Fibroblast of skin of left biceps (primary cell): ENCODE data around the gene RNF2.
"Not testable (repeated sequence)": the region's sequence is repeated elsewhere in the genome, so short reads cannot be mapped to it uniquely, and the experiment has no call there.

Experiments used
- DNase-seq, 2 experiments: peaks; one replicate each; pipeline ENCODE4 v3.0.0-alpha.2; 2013; ENCODE audit warnings: low read depth in 2 of 2

The RNF2 gene

DNA sequence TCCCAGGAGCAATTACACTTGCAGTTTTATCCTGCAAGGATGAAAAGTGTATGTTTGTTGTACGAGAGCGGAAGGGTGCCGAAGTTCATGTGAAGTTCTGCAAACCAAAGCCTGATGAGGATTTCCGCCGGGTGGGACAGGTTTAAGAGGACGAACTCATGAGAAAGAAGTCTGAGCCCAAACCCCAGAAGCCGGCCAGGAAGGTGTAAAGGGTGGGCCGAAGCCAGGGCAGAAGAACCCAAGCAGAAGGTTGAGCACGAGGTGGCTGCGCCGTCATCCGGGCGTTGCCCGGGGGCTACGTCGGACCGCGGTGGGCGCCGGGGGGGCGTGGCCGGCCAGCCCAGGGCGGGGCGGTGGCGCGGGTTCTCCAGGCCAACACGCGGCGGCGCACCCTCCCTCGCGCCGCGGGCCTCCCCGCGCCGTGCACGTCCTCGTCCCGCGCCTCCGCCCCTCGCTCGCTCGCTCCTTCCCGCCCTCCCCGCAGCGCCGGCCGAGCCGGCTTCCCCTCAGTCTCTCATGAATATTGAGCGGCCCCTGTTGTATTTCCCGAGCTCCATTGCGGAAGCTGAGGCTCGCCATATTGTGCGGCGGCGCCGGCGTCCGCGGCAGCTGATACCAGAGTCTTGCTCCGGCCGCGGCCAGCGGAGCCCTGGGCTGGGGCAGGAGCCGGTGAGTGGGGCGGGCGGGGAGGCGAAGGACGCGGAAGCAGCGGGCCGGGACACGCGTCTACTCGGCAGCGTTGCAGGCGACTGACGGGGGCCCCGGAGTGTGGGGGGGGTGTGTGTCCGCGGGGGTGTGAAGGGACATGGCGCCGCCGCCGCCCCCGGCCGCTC is at the start of gene RNF2:
RNF2 (plus strand) TSS at position 578 of the 833 bp plus-strand sequence. CDS start 41,996 bp downstream, outside the sequence.
- DNase-seq, result peak; percentile 42 to 61

DNA sequence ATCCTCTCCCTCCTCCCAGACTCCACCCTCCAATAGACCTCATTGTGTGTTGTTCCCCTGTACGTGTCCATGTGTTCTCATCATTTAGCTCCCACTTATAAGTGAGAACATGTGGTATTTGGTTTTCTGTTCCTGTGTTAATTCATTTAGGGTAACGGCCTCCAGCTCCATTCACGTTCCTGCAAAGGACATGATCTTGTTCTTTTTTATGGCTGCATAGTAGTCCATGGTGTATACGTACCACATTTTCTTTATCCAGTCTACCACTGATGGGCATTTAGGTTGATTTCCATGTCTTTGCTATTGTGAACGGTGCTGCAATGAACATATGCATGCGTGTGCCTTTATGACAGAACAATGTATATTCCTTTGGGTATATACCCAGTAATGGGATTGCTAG is 45.4 kb upstream of the RNF2 start:
- DNase-seq, result not testable (repeated sequence)

DNA sequence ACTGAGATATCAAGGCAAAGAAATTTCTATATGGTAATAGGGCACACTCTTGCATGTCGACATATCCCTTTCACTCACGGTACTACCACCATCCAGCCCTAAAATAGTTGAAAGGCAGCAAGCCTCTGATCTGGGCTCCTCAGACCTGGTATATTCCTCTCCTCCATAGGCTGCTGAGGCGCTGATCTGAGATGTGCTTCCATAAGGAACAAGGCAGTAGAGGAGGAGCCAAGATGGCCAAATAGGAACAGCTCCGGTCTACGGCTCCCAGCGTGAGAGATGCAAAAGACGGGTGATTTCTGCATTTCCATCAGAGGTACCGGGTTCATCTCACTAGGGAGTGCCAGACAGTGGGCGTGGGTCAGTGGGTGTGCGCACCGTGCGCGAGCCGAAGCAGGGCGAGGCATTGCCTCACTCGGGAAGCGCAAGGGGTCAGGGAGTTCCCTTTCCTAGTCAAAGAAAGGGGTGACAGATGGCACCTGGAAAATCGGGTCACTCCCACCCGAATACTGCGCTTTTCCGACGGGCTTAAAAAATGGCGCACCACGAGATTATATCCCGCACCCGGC is 44.0 kb upstream of the RNF2 start:
- not testable (repeated sequence) for DNase-seq

DNA sequence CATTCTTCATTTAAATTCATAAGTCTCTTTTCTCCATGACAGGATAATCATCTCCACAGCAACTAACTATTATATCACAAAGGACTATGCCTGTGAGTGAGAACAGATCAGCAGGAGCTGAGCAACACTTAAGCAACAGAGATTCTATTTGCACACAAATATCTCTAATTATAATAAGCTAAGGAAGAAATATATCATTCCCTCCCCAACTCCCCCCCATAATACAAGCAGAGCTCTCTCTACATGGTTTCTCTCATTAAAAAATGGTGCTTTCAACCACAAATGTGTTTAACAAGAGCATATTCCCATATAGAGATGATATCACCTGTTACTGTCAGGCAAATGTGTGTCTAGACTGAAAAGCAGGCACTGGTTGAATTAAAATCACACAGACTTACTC is 36.5 kb upstream of the RNF2 start:
- DNase-seq, result no peak

DNA sequence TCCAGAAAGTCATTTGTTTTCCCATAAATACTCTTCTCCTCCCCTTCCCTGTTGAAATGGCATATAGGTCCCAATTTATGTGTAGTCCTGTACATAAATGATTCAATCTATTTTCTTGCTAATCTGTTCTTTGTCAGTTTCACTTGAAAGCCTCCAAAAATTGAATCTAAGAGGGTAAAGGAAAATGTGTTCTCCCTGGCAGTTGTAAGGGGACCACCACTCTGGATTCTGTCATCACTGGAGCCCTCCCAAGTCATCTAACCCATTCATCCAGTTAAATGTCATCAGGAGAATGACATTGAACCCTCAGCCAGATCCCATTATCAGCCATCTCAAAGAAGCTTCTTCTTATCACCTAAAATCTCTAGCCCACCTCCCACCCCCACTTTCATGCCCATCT is 35.0 kb upstream of the RNF2 start:
- no peak for DNase-seq

DNA sequence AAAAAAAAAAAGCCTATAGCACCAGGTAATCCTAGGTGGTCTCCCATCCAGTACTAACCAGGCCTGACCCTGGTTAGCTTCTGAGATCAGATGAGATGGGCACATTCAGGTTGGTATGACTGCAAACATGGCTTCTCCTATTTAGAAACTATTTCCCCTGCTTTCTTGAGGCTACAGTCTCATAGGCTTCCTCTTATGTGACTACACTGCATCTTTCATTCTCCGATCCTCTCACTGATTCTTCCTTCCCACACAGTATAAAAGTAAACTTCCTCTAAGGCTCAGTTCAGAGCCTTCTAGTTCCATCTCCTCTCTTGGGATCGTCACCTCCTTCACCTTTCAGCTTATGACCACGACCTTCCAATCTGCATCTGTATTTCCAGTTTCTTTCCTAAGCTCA is 30.4 kb upstream of the RNF2 start:
- no peak for DNase-seq

DNA sequence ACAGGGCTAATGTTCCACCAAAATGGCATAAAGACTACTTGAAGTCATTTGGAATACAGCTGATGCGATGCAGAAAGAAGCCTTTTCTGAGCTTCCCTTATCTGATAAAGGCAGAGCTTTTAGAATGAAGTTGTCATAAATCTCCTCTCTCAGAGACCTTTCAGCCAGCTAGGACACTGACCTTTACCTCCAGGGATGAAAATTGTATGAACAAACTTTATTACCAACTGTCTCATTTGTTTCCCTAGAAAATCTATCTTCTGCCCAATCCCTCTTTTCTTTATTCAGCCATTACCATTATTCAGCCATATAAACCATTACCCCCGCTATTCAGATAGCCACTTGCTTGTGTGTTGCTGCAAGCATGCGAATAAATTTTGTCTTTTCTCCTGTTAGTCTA is 29.7 kb upstream of the RNF2 start:
- DNase-seq, result no peak

DNA sequence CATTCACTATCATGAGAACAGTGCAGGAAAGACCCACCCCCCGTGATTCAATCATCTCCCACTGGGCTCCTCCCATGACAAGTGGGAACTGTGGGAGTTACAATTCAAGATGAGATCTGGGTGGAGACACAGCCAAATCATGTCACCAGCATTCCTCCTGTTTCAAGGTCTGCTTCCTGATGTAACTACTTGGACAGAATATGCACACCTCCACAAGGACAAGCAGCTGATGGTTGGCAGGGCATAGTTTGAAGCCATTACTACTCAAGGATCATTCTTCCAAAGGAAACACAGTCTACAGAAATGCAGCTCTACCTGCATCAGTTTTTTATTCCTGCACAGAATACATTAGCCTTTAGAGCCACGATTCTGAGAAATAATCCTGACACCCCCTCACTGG is 28.5 kb upstream of the RNF2 start:
- no peak for DNase-seq

DNA sequence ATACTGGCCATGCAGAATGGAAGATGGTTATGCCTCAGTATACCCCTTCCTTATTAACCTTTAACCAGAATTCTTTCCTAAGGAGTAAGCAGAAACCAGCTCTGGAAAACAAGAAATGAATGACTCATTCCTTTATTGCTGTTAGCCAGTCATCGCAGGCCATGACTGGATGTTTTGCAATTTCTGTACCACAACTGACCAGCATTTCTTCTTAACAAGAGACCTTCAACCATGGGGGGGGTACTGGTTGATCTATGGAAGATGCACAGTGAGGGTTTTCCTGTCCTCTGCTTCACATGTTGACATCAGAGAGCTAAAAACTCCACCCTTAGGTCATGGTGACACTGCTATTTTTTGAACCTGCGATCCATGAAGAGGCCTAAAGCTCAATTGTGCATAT is 28.0 kb upstream of the RNF2 start:
- peak; percentile 40 to 44 for DNase-seq

DNA sequence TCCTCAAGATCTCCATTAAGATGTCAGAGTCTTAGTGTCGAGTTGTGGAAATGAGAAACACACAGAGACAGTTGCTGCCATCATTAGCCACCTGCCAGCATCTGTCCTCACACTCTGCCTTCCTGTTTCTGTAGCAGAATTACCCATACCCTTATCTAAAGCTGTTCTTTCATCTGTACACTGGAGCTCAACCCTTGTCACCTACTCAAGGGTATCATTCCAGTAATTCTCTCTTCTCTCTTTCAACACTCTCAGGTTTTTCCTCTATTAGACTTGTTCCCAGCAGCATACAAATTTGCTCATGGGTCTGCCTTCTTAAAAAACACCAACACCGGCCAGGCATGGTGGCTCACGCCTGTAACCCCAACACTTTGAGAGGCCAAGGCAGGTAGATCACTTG is 27.4 kb upstream of the RNF2 start:
- DNase-seq, result no peak

DNA sequence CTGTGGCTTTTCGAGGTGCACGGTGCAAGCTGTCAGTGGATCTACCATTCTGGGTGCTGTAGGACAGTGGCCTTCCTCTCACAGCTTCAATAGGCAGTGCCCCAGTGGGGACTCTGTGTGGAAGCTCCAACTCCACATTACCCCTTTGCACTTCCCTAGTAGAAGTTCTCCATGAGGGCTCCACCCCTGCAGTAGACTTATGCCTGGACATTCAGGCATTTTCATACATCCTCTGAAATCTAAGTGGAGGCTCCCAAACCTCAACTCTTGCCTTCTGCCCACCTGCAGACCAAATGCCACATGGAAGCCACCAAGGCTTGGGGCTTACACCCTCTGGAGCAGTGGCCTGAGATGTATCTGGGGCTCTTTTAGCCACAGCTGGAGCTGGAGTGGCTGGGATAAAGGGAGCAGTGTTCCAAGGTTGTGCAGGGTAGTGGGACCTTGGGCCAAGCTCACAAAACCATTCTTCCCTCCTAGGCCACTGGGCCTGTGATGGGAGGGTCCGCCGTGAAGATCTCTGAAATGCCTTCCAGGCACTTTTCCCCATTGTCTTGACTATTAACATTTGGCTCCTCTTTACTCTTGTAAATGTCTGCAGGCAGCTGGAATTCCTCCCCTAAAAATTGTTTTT is 18.0 kb upstream of the RNF2 start:
- no peak for DNase-seq

DNA sequence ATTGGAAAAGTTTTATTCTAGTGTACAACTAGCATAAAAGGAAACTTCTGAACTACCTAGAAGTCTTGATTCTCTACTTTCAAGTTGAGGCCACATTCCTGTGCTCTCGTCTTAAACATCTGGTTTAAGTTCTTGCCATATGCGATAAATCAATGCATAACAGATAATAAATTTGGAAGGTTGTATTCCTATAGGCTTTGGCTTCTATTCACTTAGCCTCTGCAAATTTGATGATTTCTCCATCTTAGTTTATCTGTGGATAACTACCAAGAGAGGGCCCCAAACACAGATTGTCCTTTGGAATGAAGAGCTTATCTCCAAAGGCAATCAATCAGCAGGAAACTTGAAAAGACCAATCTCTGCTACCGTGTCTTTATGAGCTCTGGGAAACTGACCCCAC is 11.7 kb upstream of the RNF2 start:
- DNase-seq, result no peak

DNA sequence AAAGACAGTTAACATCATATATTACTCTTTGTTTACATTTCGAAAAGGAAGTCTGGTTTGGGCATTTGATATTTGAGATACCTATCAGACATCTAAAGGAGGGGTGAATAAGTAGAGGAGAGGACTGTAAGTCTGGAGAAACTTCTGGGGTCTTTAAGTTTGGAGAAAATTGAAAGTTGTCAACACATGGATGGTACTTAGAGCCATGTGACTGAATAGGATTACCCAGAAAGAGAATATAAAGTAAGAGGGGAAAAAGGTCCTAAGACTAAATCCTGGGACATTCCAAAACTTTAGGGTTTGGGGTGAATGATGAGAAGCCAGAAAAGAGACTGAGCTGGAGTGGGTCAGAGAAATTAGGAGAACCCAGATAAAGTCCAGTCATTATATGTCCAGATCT is 10.1 kb upstream of the RNF2 start:
- DNase-seq, result no peak

DNA sequence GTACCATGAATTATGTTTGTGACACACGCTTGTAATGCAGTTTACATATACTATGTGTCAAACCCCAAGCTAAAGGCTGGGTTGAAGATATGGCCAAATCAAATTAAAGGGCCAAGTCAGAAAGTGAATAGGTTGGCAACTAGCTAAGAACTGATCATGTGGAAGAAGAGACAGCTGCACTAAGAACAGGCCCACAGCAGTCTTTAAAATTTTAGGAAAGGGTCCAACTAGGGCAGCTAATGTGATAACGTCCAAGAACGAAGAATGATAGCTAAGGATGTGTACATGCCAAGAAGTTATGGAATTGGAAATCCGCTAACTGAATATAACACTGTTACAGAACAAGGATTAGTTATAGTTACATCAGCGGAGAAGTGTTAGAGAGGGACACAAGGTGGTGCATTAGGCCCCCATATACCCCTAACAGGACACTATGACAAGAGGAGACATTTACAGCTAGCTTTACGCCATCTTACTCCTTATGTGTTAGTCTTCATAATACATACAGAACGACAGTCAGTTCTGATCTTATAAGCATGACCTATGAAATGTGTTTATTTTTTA is 6.5 kb upstream of the RNF2 start:
- DNase-seq, result no peak

DNA sequence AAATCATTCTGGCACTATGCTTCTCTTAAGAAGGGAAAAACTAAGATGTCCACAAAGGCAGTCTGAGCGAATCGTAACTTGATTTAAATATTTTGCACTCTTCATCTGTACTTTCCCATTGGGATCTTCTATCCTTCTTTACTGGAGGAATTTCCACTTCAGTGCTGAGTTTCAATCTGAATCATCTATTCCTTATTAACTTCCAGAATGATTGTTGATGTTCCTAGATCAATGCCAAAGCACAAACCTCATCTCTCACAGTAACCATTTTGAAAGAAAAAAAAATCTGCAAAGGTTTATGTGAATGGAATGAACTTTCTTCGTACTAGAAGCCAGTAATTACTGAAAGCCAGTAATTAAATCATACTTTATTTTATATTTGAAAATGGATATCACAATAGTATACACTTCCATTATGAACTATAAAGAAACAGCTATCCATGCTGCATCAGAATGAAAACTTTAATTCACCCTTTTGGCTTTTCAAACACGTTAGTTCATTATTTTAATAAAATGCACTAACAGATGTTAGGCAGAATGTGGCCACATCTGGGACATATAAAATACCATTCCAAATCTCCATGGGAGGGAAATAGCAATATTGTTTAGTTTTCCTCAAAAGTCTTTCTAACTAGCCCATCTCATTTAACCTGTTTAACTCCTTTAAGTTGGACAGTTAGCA is 5.5 kb upstream of the RNF2 start:
- no peak for DNase-seq

DNA sequence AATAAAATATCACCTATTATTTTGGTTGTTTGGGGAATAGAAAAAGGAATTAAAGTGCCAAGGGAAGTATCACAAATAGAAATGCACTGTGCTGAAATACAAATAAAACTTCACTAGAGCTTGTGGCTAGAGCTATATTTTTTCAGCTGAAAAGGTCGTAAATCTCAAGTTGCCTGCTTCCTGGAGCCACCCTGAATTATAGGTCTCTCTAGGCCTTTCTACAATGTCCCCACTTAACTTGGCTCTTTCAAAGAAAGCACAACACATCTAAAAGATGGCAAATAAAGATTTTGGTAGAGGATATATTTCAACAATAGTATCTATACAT is 5.0 kb upstream of the RNF2 start:
- no peak for DNase-seq

DNA sequence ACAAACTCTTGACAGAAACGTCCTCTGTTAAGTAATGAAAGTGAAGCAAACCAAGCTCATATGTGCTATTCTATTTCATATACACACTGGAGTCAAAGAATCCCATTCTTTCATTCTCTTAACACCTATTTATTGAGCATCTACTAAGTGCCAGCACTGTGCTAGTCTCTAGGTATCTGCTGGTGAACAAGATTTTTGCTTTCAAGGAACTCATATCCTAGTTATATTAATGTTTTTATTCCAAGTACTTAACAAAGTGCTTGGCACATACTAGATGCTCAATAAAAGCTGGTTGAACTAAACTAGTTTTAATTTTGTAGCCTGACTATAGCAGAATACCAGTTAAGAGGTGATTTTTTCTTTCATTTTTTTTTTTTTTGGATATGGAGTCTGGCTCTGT is 3.6 kb upstream of the RNF2 start:
- DNase-seq, result no peak

DNA sequence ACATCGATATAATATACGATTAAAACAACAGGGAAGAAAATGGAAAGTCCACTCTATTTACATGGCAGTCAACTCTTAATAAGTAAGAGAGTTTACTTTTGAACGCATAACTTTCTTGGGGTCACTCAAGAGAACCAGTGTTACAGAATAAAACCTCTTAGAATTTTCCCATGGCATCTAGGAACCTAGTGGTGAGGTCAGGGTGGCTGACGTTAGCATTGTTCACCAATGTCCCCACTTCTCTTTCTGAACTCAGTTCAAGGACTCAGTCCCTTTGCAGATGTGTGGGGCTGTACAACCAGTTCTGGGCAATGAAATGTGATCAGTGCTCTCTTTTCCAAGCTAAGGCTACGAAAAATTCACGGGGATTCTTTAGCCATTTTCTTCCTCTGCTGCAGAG is 2.6 kb upstream of the RNF2 start:
- no peak for DNase-seq

DNA sequence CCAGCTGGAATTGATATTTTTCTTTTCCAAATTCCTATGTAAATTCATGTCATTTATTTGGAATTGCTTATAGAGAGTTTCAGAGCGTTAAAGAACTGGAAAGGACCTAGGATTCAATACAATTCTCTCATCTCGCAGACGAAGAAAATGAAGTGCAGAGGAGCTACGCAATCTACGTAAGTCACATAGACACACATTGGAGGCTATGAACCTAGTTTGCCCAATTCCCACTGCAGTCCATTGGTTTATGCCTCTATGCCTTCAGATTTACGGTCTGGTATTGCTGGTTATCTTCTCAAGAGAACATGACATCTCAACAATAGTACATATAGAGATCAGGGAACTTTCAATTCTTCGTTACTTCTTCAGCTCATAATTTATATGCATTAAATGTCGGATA is 971 bp upstream of the RNF2 start:
- DNase-seq, result no peak

DNA sequence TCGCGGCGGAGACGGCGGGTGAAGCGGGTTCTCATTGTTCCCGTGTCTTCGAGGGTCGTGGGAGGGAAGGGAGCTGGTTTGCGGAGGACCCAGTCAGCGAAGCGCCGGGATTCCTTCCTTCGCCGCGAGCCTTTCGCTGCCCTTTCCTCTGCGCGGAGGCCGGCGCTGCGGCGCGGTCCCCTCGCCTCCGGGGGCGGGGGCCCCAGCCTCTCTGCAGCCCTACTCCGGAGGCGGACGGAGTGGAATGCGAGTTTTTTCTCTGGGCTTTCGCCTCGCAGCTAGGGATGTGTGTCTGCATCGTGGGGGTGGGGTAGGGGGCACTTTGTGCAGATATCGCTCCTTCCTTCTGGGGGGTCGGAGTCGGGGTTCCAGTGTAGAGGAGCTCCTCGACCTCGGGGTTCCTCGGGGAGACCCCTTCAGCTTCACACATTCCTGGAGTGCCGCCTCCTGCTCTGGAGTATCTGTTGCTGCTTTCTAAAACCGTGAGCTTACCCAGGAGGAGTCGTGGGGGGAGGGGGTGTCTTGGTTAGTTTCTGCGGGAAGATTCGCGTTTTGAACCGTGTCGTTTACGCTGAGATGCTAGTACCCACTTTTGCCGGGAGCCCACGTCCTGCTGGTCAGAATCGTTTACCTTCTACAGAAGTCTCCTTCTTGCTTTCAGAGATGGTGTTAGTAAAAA is 595 bp downstream of the RNF2 start:
- no peak for DNase-seq

DNA sequence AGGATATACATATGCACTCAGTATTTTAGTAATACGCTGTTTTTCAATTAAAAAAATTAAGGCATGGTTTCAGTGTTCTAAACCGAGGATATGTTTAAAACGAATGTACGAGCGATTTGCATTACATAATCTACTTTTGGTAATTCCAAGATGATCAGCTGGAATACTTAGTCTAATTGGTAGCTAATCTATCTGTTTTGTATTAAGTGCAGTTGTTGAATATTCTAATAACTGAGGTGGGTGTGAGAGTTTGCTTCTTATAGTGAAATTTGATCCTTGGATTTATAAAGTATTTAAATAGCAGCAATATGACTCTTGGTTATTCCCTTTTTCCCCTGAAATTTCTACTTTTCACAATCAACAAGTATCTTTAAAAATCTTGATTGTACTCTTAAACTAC is 1.3 kb downstream of the RNF2 start:
- no peak for DNase-seq

DNA sequence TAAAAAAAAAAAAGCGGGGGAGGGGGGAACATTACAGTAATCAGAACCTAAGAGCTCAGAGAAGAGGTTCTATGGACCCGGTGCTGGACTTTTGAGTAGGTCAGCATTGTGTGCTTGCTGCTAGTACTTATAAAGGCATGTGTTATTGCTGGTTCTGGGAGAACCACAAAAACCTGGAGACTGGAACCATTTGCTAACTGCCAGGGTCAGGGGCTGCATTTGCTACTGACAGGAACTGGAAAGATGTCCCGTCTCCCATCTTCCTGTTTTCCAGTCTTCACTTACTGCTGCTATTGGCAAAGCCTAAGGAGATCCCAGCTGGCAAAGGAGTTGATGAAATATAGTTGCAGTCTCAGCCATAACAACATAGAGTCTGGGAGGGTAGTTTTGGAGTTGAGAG is 4.3 kb downstream of the RNF2 start:
- DNase-seq, result no peak
